ENCODE data around the gene KATNB1. TPM values are rescaled to one million over a fixed set of nuclear protein-coding genes. Genes with fewer than 3 reads are reported as not detected.

The KATNB1 gene
- total RNA-seq, 1 experiment from 2014 or later: 8.1 TPM

DNA sequence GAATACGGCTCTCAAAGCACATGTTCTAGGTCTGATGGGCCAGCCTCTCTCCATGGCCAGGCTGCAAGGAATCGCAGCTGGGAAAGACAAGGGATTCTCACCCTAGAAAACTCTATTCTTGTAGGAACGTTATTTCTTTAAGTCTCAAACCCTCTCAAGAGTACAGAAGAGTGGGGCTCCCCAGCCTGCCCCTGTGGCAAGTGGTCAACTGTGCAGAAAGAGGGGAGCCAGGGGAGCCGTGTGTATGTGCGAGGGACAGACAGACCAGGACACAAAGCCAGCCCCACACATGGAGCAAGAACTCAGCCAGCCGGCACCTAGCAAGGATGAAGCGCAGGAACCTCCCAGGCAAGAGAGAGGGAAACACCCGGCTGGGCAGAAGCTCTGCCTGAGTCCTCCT, 50.4 kb downstream of the KATNB1 start:
- BruUV-seq (replicated peaks): no TSS peak
- Histone ChIP-seq H3K36me3 (ENCODE audit: control insufficient read depth, insufficient read depth, low read length) (no peaks in the 10 kb centered on the region), H3K27ac (ENCODE audit: low read length) (no peak overlapping the region), H3K27me3 (ENCODE audit: control insufficient read depth, insufficient read depth, low read length) (no peaks in the 10 kb centered on the region), H3K9me3 (ENCODE audit: control insufficient read depth, insufficient read depth, low read depth, low read length) (no peaks in the 10 kb centered on the region), H3K4me1 (ENCODE audit: control insufficient read depth, insufficient read depth, low read length) (no peaks in the 10 kb centered on the region), H3K4me3 (ENCODE audit: low read depth in 2 of 2, low read length in 2 of 2) (no peak overlapping the region)
- in situ Hi-C loops (cut with HindIII; ENCODE audit: low pct_unique_long_range_greater_than_20kb, low sequenced_read_pairs): no loop called here
- CTCF ChIA-PET: interaction anchor here (0.6 kb wide), 1 partner anchor 30 kb away, joined by 5 read pairs; no protein-coding TSS in a partner anchor
- TF ChIP-seq TCF7L2 (IDR thresholded peaks at IDR 0.05; ENCODE audit: low read depth, low read length): no peak
- no peak for TF ChIP-seq POLR2AphosphoS5 (IDR thresholded peaks at IDR 0.05; ENCODE audit: low read depth, low read length)
- no peak for TF ChIP-seq SIN3A (IDR thresholded peaks at IDR 0.05; ENCODE audit: borderline replicate concordance, insufficient read depth, low read depth, low read length)
- TF ChIP-seq, protein P1, sequence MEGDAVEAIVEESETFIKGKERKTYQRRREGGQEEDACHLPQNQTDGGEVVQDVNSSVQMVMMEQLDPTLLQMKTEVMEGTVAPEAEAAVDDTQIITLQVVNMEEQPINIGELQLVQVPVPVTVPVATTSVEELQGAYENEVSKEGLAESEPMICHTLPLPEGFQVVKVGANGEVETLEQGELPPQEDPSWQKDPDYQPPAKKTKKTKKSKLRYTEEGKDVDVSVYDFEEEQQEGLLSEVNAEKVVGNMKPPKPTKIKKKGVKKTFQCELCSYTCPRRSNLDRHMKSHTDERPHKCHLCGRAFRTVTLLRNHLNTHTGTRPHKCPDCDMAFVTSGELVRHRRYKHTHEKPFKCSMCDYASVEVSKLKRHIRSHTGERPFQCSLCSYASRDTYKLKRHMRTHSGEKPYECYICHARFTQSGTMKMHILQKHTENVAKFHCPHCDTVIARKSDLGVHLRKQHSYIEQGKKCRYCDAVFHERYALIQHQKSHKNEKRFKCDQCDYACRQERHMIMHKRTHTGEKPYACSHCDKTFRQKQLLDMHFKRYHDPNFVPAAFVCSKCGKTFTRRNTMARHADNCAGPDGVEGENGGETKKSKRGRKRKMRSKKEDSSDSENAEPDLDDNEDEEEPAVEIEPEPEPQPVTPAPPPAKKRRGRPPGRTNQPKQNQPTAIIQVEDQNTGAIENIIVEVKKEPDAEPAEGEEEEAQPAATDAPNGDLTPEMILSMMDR (IDR thresholded peaks at IDR 0.05): no peak
- no peak for TF ChIP-seq REST (IDR thresholded peaks at IDR 0.05; ENCODE audit: insufficient read depth in 1 of 2, low read depth in 2 of 2, low read length in 1 of 2)
- POLR2A ChIA-PET: no interaction called here
- ATAC-seq: no peak
- DNase-seq (ENCODE audit: low read depth, low spot score): no peak
- intact Hi-C loops (cut with micrococcal nuclease; ENCODE audit: unreplicated experiment): no loop called here

DNA sequence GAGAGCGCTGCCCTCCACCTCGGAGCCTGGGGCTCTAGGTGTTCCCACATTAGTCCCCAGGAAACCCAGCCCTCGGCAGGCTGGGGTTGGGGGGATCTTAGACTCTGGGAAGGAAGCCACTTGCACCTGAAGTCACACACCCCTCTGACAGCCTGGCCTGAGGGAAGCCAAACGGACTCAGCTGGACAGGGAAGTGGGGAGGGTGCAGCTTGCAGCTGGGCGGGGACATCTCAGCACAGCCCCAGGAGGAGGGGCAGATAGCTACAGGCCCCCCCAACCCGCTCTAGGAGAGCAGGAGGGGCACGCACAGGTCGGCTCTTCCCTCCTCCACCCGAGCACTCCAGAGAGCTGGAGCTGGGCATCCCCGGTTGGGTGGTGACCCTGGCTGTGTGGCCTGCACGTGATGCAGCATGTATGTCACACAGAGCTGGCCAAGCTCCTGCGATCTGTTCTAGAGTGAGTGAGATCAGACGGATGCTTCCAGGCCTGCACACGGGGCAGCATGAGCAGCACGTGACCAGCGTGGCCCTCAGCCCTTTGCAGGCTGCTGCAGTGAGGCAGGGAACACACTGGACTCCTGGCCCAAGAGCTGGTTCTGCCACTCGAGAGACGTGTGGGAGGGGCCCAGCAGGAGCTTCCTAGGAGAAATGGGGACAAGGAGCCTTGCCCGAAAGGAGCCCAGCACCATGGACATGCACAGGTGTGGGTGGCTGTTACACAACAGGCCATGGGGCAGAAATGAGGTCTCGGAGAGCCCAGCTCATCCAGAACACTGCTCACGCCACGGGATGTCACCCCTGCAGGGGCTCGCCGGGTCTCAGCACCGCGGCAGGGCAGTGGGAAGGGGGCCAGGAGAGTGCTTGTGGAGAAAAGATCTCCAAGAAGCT, 51.3 kb downstream of the KATNB1 start:
- H3K4me1 ChIP-seq (ENCODE audit: control insufficient read depth, insufficient read depth, low read length): no peaks in the 10 kb centered on the region
- intact Hi-C loops (cut with micrococcal nuclease; ENCODE audit: unreplicated experiment): no loop called here
- CTCF ChIA-PET: interaction anchor here (0.5 to 0.6 kb wide), 2 partner anchors 31 to 157 kb away, joined by 3 to 5 read pairs; no protein-coding TSS in a partner anchor
- in situ Hi-C loops (cut with HindIII; ENCODE audit: low pct_unique_long_range_greater_than_20kb, low sequenced_read_pairs): no loop called here
- ATAC-seq (peak; percentile 57), DNase-seq (ENCODE audit: low read depth, low spot score) (no peak)
- no TSS peak for BruUV-seq (replicated peaks)
- H3K36me3 ChIP-seq (ENCODE audit: control insufficient read depth, insufficient read depth, low read length): no peaks in the 10 kb centered on the region
- H3K27me3 ChIP-seq (ENCODE audit: control insufficient read depth, insufficient read depth, low read length): no peaks in the 10 kb centered on the region
- H3K9me3 ChIP-seq (ENCODE audit: control insufficient read depth, insufficient read depth, low read depth, low read length): no peaks in the 10 kb centered on the region
- no peak overlapping the region for H3K4me3 ChIP-seq (ENCODE audit: low read depth in 2 of 2, low read length in 2 of 2)
- POLR2A ChIA-PET: no interaction called here
- no peak overlapping the region for H3K27ac ChIP-seq (ENCODE audit: low read length)
- TF ChIP-seq SIN3A (IDR thresholded peaks at IDR 0.05; ENCODE audit: borderline replicate concordance, insufficient read depth, low read depth, low read length): no peak
- TF ChIP-seq TCF7L2 (IDR thresholded peaks at IDR 0.05; ENCODE audit: low read depth, low read length): no peak
- no peak for TF ChIP-seq REST (IDR thresholded peaks at IDR 0.05; ENCODE audit: insufficient read depth in 1 of 2, low read depth in 2 of 2, low read length in 1 of 2)
- TF ChIP-seq, protein P1 (IDR thresholded peaks at IDR 0.05): no peak
- no peak for TF ChIP-seq POLR2AphosphoS5 (IDR thresholded peaks at IDR 0.05; ENCODE audit: low read depth, low read length)
